ENCODE measurements around the gene FEM1A. TPM values are rescaled to one million over a fixed set of nuclear protein-coding genes. Genes with fewer than 3 reads are reported as not detected.
"Not testable (repeated sequence)": the region's sequence is repeated elsewhere in the genome, so short reads cannot be mapped to it uniquely, and the experiment has no call there.

Gene FEM1A
- total RNA-seq, 1 donor from 2014 or later: 13.3 TPM

GRCh38 chr19:4803736-4804695 lies 12.5 kb downstream of the FEM1A start:
- Histone ChIP-seq H3K9me3 (no peaks in the 10 kb centered on the region), H3K36me3 (no peaks in the 10 kb centered on the region), H3K27ac (no peak overlapping the region), H3K4me1 (peaks cover 2% of the 10 kb centered on the region), H3K4me3 (no peak overlapping the region), H3K27me3 (ENCODE audit: low read depth) (no peaks in the 10 kb centered on the region)
- ATAC-seq: peak; percentile 49 to 59
- DNase-seq: peak; percentile 68
- peak; percentile 74 for TF ChIP-seq CTCF (IDR thresholded peaks at IDR 0.05)
- intact Hi-C loops (cut with DNase I): no loop called here

GRCh38 chr19:4805140-4805539 lies 13.6 kb downstream of the FEM1A start:
- not testable (repeated sequence) for H3K27ac ChIP-seq; ATAC-seq; H3K4me3 ChIP-seq; H3K36me3 ChIP-seq; H3K9me3 ChIP-seq; DNase-seq; H3K27me3 ChIP-seq (ENCODE audit: low read depth)
- intact Hi-C loops (cut with DNase I): loop anchor here (5.0 kb wide), 1 partner anchor 47 kb away; no protein-coding TSS in a partner anchor
- H3K4me1 ChIP-seq: peaks cover 10% of the 10 kb centered on the region

- no peak overlapping the region for H3K4me3 ChIP-seq
- intact Hi-C loops (cut with DNase I): loop anchor here (5.0 kb wide), 1 partner anchor 46 kb away; no protein-coding TSS in a partner anchor
- ATAC-seq: no peak
- no peak for DNase-seq
- TF ChIP-seq CTCF (IDR thresholded peaks at IDR 0.05): no peak
- peak overlapping the region; percentile 53 for H3K27ac ChIP-seq
- no peaks in the 10 kb centered on the region for H3K9me3 ChIP-seq
- H3K36me3 ChIP-seq: no peaks in the 10 kb centered on the region
- peaks cover 10% of the 10 kb centered on the region for H3K4me1 ChIP-seq
- H3K27me3 ChIP-seq (ENCODE audit: low read depth): no peaks in the 10 kb centered on the region
Measured at GRCh38 chr19:4806384-4806783, 14.8 kb downstream of the FEM1A start.

GRCh38 chr19:4807188-4807587 lies 15.7 kb downstream of the FEM1A start:
- peak; percentile 24 to 64 for ATAC-seq
- Histone ChIP-seq H3K4me1 (peaks cover 14% of the 10 kb centered on the region), H3K9me3 (no peaks in the 10 kb centered on the region), H3K27me3 (ENCODE audit: low read depth) (no peaks in the 10 kb centered on the region), H3K4me3 (no peak overlapping the region), H3K36me3 (no peaks in the 10 kb centered on the region), H3K27ac (peak overlapping the region; percentile 53)
- DNase-seq: peak; percentile 81
- intact Hi-C loops (cut with DNase I): loop anchor here (5.0 kb wide), 1 partner anchor 45 kb away; no protein-coding TSS in a partner anchor
- no peak for TF ChIP-seq CTCF (IDR thresholded peaks at IDR 0.05)

GRCh38 chr19:4811328-4812131 lies 20.0 kb downstream of the FEM1A start:
- Histone ChIP-seq H3K27ac (no peak overlapping the region), H3K4me1 (peaks cover 43% of the 10 kb centered on the region), H3K4me3 (no peak overlapping the region), H3K36me3 (peaks cover 4% of the 10 kb centered on the region), H3K27me3 (ENCODE audit: low read depth) (no peaks in the 10 kb centered on the region), H3K9me3 (no peaks in the 10 kb centered on the region)
- DNase-seq (peak; percentile 89), ATAC-seq (peak; percentile 69 to 85)
- peak; percentile 94 for TF ChIP-seq CTCF (IDR thresholded peaks at IDR 0.05)
- intact Hi-C loops (cut with DNase I): no loop called here

Measured in lower lobe of right lung (tissue), 2 donors.